Activated CD8-positive, alpha-beta T cell treated with anti-CD3 and anti-CD28 coated beads for 36 hours (primary cell): Measurements from ENCODE around the gene ARHGAP20. TPM values are rescaled to one million over a fixed set of nuclear protein-coding genes. Genes with fewer than 3 reads are reported as not detected.

Source experiments
- ATAC-seq: fragments of 200-7000 bp; cut with Tn5 transposase; one replicate; pipeline ENCODE4 v1.10.0; 2021; ENCODE audit warnings: mild to moderate bottlenecking, moderate library complexity
- CTCF ChIA-PET: fragments of 350-600 bp; sonication (Branson Sonifier 250); formaldehyde crosslinking; loops from one replicate; lab custom pipeline; 2021; ENCODE audit warnings: antibody characterized with exemption; lab: Charles Lee
- POLR2A ChIA-PET: fragments of 350-600 bp; sonication (Branson Sonifier 250); formaldehyde crosslinking; loops from one replicate; lab custom pipeline; 2021; ENCODE audit warnings: antibody characterized with exemption; lab: Charles Lee
- DNase-seq: peaks from one replicate; pipeline ENCODE4 v3.0.0-alpha.2; 2020
- H3K27ac Mint-ChIP-seq: one replicate; pipeline ENCODE4 v1.8.0; 2021; ENCODE audit warnings: mild to moderate bottlenecking, mixed read lengths
- H3K27me3 Mint-ChIP-seq: one replicate; pipeline ENCODE4 v1.8.0; 2021; ENCODE audit warnings: mixed read lengths
- H3K36me3 Mint-ChIP-seq: one replicate; pipeline ENCODE4 v1.8.0; 2021; ENCODE audit warnings: low read depth, mixed read lengths
- H3K4me1 Mint-ChIP-seq: one replicate; pipeline ENCODE4 v1.8.0; 2021; ENCODE audit warnings: low read depth, mixed read lengths
- H3K4me3 Mint-ChIP-seq: one replicate; pipeline ENCODE4 v1.8.0; 2021; ENCODE audit warnings: mild to moderate bottlenecking, moderate library complexity, mixed read lengths
- H3K9me3 Mint-ChIP-seq: one replicate; pipeline ENCODE4 v1.8.0; 2021; ENCODE audit warnings: mixed read lengths
- intact Hi-C: fragments of 100-400 bp; cut with micrococcal nuclease; formaldehyde crosslinking; loops from one replicate; pipeline ENCODE4 v1.10.0; 2022
- total RNA-seq, 2 experiments: library from RNA; stranded (reverse); gene quantifications; one replicate each; pipeline ENCODE4 v1.2.3, GENCODE V29; 2021
- TF ChIP-seq, protein P1 (sequence below): fragments of 200-600 bp; IDR thresholded peaks from one replicate; pipeline ENCODE4 v1.8.0; 2022; ENCODE audit warnings: antibody characterized with exemption, mild to moderate bottlenecking

ARHGAP20 gene
- total RNA-seq = under 1 TPM; 0.25 to 0.45 TPM

DNA sequence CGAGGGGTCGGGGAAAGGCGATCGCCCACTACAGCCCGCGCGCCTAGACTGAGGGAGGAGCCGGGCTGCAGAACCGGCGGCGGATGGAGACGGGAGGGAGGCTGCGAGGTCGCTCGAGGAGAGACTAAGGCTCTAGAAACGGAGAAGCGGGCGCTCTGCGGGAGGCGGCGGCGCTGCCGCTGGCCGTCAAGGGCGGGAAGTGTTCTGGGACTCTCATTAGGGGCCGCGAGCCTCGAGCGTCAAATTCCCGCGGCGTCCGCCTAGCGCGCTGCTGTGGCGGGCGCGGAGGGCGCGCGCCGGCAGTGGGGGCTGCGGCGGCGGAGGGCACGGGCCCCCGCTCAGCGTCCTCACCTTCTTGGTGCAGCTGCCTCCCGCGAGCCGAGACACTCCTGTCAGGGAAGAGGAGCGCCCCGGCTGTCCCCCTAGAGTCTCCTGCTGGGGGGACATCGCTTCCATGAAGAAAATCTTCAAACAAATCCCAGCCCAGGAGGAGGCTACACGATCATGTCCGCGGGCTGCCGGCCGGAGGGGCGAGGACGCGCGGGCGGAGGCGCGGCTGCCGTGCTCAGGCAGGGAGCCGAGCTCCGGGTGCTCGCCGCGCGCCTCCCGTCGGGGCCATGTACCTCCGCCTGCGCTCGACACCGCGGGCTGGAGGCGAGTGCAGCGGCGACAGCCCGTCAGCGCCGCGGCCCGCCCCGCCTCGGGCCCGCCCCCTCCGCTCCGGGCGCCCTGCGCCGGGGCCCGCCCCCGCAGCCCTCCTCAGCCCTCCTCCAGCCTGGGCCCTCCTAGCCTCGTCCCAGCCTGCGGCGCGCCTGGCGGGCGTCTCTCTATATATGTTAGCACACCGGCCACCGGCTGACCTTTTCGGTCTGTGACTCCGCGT lies at the start of gene ARHGAP20:
TSS of gene ARHGAP20 (minus strand) at position 662 of the 883 bp plus-strand sequence. CDS start at position 456, 206 bp downstream.
- no peak within 1 kb of the TSS for H3K27ac Mint-ChIP-seq

GRCh38 chr11:110761991-110762390 lies 49.8 kb upstream of the ARHGAP20 start:
- H3K4me1 Mint-ChIP-seq = no peaks in the 10 kb centered on the region
- ATAC-seq (no peak), DNase-seq (no peak)
- ChIA-PET POLR2A (no interaction called here), CTCF (no interaction called here)
- peaks cover 6% of the 10 kb centered on the region for H3K27me3 Mint-ChIP-seq
- no peak overlapping the region for H3K27ac Mint-ChIP-seq
- intact Hi-C loops = no loop called here
- H3K36me3 Mint-ChIP-seq = no peaks in the 10 kb centered on the region
- TF ChIP-seq, protein P1, sequence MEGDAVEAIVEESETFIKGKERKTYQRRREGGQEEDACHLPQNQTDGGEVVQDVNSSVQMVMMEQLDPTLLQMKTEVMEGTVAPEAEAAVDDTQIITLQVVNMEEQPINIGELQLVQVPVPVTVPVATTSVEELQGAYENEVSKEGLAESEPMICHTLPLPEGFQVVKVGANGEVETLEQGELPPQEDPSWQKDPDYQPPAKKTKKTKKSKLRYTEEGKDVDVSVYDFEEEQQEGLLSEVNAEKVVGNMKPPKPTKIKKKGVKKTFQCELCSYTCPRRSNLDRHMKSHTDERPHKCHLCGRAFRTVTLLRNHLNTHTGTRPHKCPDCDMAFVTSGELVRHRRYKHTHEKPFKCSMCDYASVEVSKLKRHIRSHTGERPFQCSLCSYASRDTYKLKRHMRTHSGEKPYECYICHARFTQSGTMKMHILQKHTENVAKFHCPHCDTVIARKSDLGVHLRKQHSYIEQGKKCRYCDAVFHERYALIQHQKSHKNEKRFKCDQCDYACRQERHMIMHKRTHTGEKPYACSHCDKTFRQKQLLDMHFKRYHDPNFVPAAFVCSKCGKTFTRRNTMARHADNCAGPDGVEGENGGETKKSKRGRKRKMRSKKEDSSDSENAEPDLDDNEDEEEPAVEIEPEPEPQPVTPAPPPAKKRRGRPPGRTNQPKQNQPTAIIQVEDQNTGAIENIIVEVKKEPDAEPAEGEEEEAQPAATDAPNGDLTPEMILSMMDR = no peak
- H3K9me3 Mint-ChIP-seq = no peaks in the 10 kb centered on the region
- H3K4me3 Mint-ChIP-seq = no peak overlapping the region

More for the DNA sequence above, at the start of gene ARHGAP20:
- H3K4me3 Mint-ChIP-seq = peak within 1 kb of the TSS; percentile 63
- DNase-seq (peak; percentile 74), ATAC-seq (peak; percentile 91)
- H3K36me3 Mint-ChIP-seq = no peaks in the 10 kb centered on the region
- TF ChIP-seq, protein P1 = no peak
- H3K4me1 Mint-ChIP-seq = peaks cover 13% of the 10 kb centered on the region
- no peaks in the 10 kb centered on the region for H3K9me3 Mint-ChIP-seq
- POLR2A ChIA-PET = no interaction called here
- CTCF ChIA-PET = interaction anchor here (0.6 kb wide), 1 partner anchor 363 kb away, joined by 3 read pairs; no protein-coding TSS in a partner anchor
- intact Hi-C loops = no loop called here
- peaks cover 62% of the 10 kb centered on the region for H3K27me3 Mint-ChIP-seq

DNA sequence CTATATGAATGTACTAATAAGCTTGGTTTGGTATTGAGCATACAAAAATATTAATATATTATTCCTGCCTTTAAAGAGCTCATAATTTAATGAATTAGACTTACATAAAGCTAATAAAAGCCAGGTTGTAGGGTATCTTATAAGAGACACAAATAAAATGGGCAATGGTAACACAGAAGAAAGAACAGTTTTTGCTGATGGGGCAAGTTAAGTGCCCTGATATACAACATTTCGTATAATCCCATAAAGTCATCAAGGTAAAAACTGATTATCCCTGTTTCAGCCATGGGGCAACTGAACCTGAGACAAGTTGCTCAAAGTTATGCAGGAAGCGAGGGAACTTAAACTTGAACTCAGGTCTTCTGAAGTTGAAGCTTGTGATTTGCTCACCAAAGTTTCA lies 48.9 kb upstream of the ARHGAP20 start:
- Mint-ChIP-seq H3K4me1 (no peaks in the 10 kb centered on the region), H3K36me3 (no peaks in the 10 kb centered on the region), H3K9me3 (no peaks in the 10 kb centered on the region), H3K27ac (no peak overlapping the region), H3K4me3 (no peak overlapping the region), H3K27me3 (peaks cover 7% of the 10 kb centered on the region)
- ChIA-PET POLR2A (no interaction called here), CTCF (no interaction called here)
- ATAC-seq (no peak), DNase-seq (no peak)
- TF ChIP-seq, protein P1 = no peak
- intact Hi-C loops = no loop called here

DNA sequence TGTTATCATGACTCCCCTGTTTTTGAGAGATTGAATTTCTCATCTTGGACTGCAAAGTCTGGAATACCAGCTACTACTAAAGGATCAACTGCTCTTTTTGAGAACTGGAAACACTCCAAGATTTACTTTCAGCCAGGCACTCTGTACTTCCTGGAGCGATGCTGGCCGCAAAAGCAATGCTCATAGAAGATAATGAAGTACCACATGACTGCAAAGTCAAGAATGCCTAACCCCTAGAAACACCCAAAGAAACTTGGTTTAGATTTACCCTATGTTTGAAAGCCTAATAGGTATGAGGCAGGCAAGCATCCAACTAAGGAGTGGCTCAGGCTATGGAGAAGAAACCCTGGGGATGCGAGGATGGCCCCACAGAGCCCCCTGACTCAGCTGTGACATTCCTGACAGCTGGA lies 47.7 kb upstream of the ARHGAP20 start:
- TF ChIP-seq, protein P1 = no peak
- Mint-ChIP-seq H3K9me3 (no peaks in the 10 kb centered on the region), H3K4me3 (no peak overlapping the region), H3K27ac (no peak overlapping the region), H3K4me1 (no peaks in the 10 kb centered on the region), H3K27me3 (peaks cover 7% of the 10 kb centered on the region), H3K36me3 (no peaks in the 10 kb centered on the region)
- no peak for DNase-seq
- intact Hi-C loops = no loop called here
- ChIA-PET CTCF (no interaction called here), POLR2A (no interaction called here)
- ATAC-seq = no peak
